AG10803 (cell line): ENCODE data around the gene RFWD3.
"Not testable (repeated sequence)": the region's sequence is repeated elsewhere in the genome, so short reads cannot be mapped to it uniquely, and the experiment has no call there.

Source experiments
- DNase-seq: peaks from one replicate; pipeline ENCODE4 v3.0.0; 2010; ENCODE audit warnings: low read depth
- H3K4me3 ChIP-seq: 2 replicates; pipeline ENCODE4 v1.5.1; 2011; ENCODE audit warnings: mild to moderate bottlenecking, low read length, control low read depth
- TF ChIP-seq, protein P1 (sequence below): conservative IDR thresholded peaks from 2 replicates; pipeline ENCODE4 v1.5.1; 2011; ENCODE audit warnings: mild to moderate bottlenecking, low read length, control low read depth, inconsistent platforms

Gene RFWD3

DNA sequence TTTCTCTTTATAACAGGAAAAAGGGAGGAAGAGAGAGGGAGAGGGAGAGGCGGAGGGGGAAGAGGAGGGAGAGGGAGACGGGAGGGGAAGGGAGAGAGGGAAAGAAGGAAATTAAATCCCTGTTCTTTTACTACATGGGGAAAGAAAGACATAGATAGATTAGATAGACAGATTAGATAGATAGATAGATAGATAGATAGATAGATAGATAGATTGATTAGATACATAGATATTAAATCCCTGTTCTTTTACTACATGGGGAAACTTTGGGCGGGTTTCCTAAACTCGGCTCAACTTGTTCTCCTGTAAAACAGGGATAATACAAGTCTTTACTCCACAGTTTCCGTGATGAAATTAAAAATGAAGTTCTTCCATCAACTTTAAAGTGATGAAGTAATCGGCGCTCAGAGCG, 661 bp downstream of the RFWD3 start:
- no peak for DNase-seq
- peak overlapping the region; percentile 92 for H3K4me3 ChIP-seq
- TF ChIP-seq, protein P1, sequence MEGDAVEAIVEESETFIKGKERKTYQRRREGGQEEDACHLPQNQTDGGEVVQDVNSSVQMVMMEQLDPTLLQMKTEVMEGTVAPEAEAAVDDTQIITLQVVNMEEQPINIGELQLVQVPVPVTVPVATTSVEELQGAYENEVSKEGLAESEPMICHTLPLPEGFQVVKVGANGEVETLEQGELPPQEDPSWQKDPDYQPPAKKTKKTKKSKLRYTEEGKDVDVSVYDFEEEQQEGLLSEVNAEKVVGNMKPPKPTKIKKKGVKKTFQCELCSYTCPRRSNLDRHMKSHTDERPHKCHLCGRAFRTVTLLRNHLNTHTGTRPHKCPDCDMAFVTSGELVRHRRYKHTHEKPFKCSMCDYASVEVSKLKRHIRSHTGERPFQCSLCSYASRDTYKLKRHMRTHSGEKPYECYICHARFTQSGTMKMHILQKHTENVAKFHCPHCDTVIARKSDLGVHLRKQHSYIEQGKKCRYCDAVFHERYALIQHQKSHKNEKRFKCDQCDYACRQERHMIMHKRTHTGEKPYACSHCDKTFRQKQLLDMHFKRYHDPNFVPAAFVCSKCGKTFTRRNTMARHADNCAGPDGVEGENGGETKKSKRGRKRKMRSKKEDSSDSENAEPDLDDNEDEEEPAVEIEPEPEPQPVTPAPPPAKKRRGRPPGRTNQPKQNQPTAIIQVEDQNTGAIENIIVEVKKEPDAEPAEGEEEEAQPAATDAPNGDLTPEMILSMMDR, result no peak

- no peak for DNase-seq
- no peak overlapping the region for H3K4me3 ChIP-seq
- TF ChIP-seq, protein P1, result no peak
Observed at GRCh38 chr16:74661064-74661463, 5.6 kb downstream of the RFWD3 start.

DNA sequence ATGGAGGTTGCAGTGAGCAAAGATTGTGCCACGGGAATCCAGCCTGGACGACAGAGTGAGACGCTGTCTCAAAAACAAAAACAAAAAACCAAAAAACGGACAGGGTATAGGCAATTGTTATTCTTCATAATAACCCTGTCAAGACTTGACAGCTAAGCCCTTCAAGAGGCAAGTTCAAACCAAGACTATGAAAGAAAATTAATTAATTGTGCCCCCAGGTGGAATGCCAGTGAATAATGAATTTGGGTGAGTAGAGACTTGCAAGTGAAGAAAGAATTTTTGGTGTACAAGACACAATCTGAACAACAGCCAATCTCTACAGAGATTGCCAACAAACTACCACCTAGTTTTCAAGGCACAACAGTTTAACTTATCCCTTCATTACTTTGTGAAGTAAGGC, 6.3 kb downstream of the RFWD3 start:
- no peak for DNase-seq
- no peak overlapping the region for H3K4me3 ChIP-seq

DNA sequence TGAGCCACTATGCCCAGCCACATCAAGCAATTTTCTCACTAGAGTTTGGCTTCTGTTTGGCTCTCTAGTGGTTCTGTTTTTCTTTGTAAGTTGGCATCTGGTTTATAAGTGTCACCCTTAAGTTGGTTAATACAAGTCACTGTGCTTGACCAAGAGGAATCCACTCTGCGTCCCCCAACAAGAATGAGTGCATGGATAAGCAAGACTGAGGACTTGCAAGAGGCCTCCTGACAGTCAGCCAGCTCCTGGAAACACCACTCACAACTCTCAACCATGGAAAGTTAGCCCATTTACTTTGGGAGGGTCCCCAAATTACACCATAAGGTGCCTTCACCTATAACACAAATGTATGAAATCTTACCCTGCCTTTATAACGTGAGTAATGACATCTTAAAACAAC, 7.6 kb downstream of the RFWD3 start:
- no peak overlapping the region for H3K4me3 ChIP-seq
- TF ChIP-seq, protein P1, result no peak

More for the DNA sequence above, 6.3 kb downstream of the RFWD3 start:
- TF ChIP-seq, protein P1, result no peak

DNA sequence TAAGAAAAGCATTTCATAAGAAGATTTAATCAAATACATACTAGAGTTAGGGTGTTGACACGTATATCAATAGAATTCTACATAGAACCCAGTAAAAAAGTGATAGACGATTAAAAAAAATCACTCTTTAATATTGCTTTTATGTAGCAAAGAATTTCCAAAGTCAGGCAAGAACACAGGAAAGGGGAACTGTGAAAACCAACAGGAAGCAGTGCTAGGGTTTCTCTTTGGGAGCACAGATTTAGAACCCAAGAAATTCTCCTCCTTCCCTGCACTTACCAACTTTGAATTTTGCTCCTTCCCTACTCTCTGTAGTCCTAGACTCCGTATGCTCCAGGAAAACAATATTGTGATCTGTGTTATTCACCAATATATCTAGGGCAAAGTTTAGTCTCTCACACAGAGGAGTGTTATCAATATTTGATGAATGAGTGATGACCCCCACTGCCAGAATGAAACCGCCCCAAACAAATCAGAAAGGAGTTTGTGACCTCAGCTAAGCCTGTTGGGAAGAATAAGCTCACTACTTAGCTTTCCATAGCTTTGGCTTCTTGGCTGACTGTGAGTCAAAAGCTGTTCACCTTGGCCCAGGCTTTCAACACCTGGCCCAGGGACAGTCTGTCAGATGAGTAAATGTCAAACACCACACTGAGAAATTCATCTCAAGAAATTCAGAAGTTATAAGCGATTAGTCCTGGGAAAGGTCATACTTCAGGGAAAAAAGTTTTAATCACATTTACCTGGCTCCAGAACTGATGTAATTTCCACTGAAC, 8.6 kb downstream of the RFWD3 start:
- no peak for DNase-seq
- H3K4me3 ChIP-seq, result no peak overlapping the region
- TF ChIP-seq, protein P1, result no peak

More for the DNA sequence above, 7.6 kb downstream of the RFWD3 start:
- no peak for DNase-seq

DNA sequence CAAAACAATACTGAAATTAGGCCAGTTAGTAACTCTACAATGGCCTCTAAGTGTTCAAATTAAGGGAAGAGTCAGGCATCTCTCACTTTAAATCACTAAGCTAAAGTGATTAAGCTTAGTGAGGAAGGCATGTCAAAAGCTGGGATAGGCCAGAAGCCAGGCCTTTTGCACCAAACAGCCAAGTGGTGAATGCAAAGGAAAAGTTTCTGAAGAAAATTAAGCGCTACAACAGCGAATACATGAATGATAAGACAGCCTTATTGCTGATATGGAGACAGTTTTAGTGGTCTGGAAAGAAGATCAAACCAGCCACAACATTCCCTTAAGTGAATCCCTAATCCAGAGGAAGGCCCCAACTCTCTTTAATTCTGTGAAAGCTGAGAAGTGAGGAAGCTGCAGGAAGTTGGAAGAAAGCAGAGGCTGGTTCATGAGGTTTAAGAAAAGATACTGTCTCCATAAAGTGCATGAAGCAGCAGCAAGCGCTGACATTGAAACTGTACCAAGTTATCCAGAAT, 12.1 kb downstream of the RFWD3 start:
- no peak for DNase-seq
- H3K4me3 ChIP-seq, result no peak overlapping the region
- TF ChIP-seq, protein P1, result no peak

GRCh38 chr16:74652883-74653282, 13.8 kb downstream of the RFWD3 start:
- not testable (repeated sequence) for H3K4me3 ChIP-seq
- DNase-seq, result peak; percentile 12
